ENCODE data around the gene KRTAP9-6. TPM values are rescaled to one million over a fixed set of nuclear protein-coding genes. Genes with fewer than 3 reads are reported as not detected.
"Not testable (repeated sequence)": the region's sequence is repeated elsewhere in the genome, so short reads cannot be mapped to it uniquely, and the experiment has no call there.

The KRTAP9-6 gene
- total RNA-seq, 1 experiment from 2014 or later, result not detected

GRCh38 chr17:41264599-41264998, 579 bp upstream of the KRTAP9-6 start:
- CTCF ChIA-PET, result no interaction called here
- intact Hi-C loops (cut with micrococcal nuclease; ENCODE audit: unreplicated experiment), result no loop called here

DNA sequence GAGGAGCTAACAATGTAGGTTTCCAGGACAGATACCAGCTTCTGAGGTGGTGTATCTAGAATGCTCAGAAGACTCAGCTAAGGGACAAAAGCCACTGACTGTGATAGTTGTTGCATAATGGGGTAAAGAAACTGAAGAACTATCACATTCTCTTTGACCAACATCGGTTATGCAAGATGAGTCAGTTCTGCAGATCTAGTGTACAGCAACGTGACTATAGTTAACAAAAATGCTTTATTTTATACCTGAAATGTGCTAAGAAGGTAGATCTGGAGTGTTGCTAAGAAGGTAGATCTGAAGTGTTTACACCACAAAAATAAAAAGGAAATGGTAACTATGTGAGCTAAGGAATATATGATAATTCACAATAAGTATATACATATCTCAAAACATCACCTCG, 2.5 kb downstream of the KRTAP9-6 start:
- BruUV-seq (replicated peaks), result no TSS peak
- H3K4me3 ChIP-seq (ENCODE audit: low read depth, low read length, poor library complexity, severe bottlenecking), result no peak overlapping the region
- DNase-seq (ENCODE audit: low spot score), result no peak
- no peaks in the 10 kb centered on the region for H3K9me3 ChIP-seq (ENCODE audit: low read depth, low read length, poor library complexity, severe bottlenecking)
- POLR2A ChIA-PET (ENCODE audit: low non-redundant PET), result no interaction called here
- no peaks in the 10 kb centered on the region for H3K27me3 ChIP-seq (replicated peaks; ENCODE audit: insufficient read depth, low read depth, low read length, poor library complexity)
- TF ChIP-seq CTCF (conservative IDR thresholded peaks at IDR 0.05; ENCODE audit: low read depth, low read length) (no peak), EZH2 (IDR thresholded peaks at IDR 0.05; ENCODE audit: borderline replicate concordance, low read depth, low read length, poor library complexity, severe bottlenecking) (no peak)
- no peaks in the 10 kb centered on the region for H3K4me1 ChIP-seq (ENCODE audit: insufficient read depth, low read length, poor library complexity, severe bottlenecking)
- H3K36me3 ChIP-seq (ENCODE audit: insufficient read depth, low read length, poor library complexity, severe bottlenecking), result no peaks in the 10 kb centered on the region
- intact Hi-C loops (cut with micrococcal nuclease; ENCODE audit: unreplicated experiment), result no loop called here
- H3K27ac ChIP-seq (ENCODE audit: low read depth, low read length, poor library complexity, severe bottlenecking), result no peak overlapping the region
- CTCF ChIA-PET, result no interaction called here

More at GRCh38 chr17:41264599-41264998, 579 bp upstream of the KRTAP9-6 start:
- H3K27ac ChIP-seq (ENCODE audit: low read depth, low read length, poor library complexity, severe bottlenecking), result no peak overlapping the region
- no peaks in the 10 kb centered on the region for H3K4me1 ChIP-seq (ENCODE audit: insufficient read depth, low read length, poor library complexity, severe bottlenecking)
- H3K36me3 ChIP-seq (ENCODE audit: insufficient read depth, low read length, poor library complexity, severe bottlenecking), result no peaks in the 10 kb centered on the region
- no peak for DNase-seq (ENCODE audit: low spot score)
- no peaks in the 10 kb centered on the region for H3K27me3 ChIP-seq (replicated peaks; ENCODE audit: insufficient read depth, low read depth, low read length, poor library complexity)
- no peak overlapping the region for H3K4me3 ChIP-seq (ENCODE audit: low read depth, low read length, poor library complexity, severe bottlenecking)
- TF ChIP-seq CTCF (conservative IDR thresholded peaks at IDR 0.05; ENCODE audit: low read depth, low read length) (no peak), EZH2 (IDR thresholded peaks at IDR 0.05; ENCODE audit: borderline replicate concordance, low read depth, low read length, poor library complexity, severe bottlenecking) (no peak)
- POLR2A ChIA-PET (ENCODE audit: low non-redundant PET), result no interaction called here
- no TSS peak for BruUV-seq (replicated peaks)
- no peaks in the 10 kb centered on the region for H3K9me3 ChIP-seq (ENCODE audit: low read depth, low read length, poor library complexity, severe bottlenecking)

- H3K4me1 ChIP-seq (ENCODE audit: insufficient read depth, low read length, poor library complexity, severe bottlenecking); CTCF ChIA-PET; intact Hi-C loops (cut with micrococcal nuclease; ENCODE audit: unreplicated experiment); POLR2A ChIA-PET (ENCODE audit: low non-redundant PET); H3K9me3 ChIP-seq (ENCODE audit: low read depth, low read length, poor library complexity, severe bottlenecking); BruUV-seq (replicated peaks); H3K4me3 ChIP-seq (ENCODE audit: low read depth, low read length, poor library complexity, severe bottlenecking); H3K27ac ChIP-seq (ENCODE audit: low read depth, low read length, poor library complexity, severe bottlenecking); H3K36me3 ChIP-seq (ENCODE audit: insufficient read depth, low read length, poor library complexity, severe bottlenecking); H3K27me3 ChIP-seq (replicated peaks; ENCODE audit: insufficient read depth, low read depth, low read length, poor library complexity); DNase-seq (ENCODE audit: low spot score): not testable (repeated sequence)
These were observed 6.1 kb downstream of the KRTAP9-6 start for GRCh38 chr17:41271323-41271722.

DNA sequence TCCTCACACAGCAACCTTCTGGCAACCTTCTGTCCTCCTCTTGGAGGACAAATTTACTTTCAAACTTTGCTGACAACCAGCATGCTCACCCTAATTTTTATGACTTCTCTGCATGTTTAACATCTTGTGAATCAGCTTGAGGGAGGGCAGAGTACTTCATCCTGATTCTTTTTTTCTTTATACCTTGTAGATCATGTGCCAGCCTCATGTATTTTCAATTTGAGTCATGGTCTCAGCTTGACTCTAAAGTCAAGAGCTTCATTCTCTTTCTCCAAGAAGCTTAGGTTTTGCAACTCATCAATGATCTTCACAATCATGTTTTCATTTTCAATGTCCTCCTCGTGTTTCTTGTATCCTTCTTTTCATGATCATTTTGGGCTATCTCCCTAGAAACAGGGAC, 6.7 kb downstream of the KRTAP9-6 start:
- intact Hi-C loops (cut with micrococcal nuclease; ENCODE audit: unreplicated experiment), result no loop called here
- Histone ChIP-seq H3K9me3 (ENCODE audit: low read depth, low read length, poor library complexity, severe bottlenecking) (no peaks in the 10 kb centered on the region), H3K36me3 (ENCODE audit: insufficient read depth, low read length, poor library complexity, severe bottlenecking) (no peaks in the 10 kb centered on the region), H3K27me3 (replicated peaks; ENCODE audit: insufficient read depth, low read depth, low read length, poor library complexity) (no peaks in the 10 kb centered on the region), H3K4me1 (ENCODE audit: insufficient read depth, low read length, poor library complexity, severe bottlenecking) (no peaks in the 10 kb centered on the region), H3K27ac (ENCODE audit: low read depth, low read length, poor library complexity, severe bottlenecking) (no peak overlapping the region), H3K4me3 (ENCODE audit: low read depth, low read length, poor library complexity, severe bottlenecking) (no peak overlapping the region)
- TF ChIP-seq CTCF (conservative IDR thresholded peaks at IDR 0.05; ENCODE audit: low read depth, low read length) (no peak), EZH2 (IDR thresholded peaks at IDR 0.05; ENCODE audit: borderline replicate concordance, low read depth, low read length, poor library complexity, severe bottlenecking) (no peak)
- no peak for DNase-seq (ENCODE audit: low spot score)
- ChIA-PET POLR2A (ENCODE audit: low non-redundant PET) (no interaction called here), CTCF (no interaction called here)
- BruUV-seq (replicated peaks), result no TSS peak

DNA sequence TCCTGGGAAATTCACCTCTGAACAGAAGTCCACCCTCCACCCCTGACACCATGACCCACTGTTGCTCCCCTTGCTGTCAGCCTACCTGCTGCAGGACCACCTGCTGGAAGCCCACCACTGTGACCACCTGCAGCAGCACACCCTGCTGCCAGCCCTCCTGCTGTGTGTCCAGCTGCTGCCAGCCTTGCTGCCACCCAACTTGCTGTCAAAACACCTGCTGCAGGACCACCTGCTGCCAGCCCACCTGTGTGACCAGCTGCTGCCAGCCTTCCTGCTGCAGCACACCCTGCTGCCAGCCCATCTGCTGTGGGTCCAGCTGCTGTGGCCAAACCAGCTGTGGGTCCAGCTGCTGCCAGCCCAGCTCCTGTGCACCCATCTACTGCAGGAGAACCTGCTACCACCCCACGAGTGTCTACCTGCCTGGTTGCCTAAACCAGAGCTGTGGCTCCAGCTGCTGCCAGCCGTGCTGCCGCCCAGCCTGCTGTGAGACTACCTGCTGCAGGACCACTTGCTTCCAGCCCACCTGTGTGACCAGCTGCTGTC, 10.5 kb downstream of the KRTAP9-6 start, which contains the start of gene KRTAP9-7:
Gene KRTAP9-7, plus strand, starts transcription at position 51 of the 543 bp plus-strand sequence. Its CDS starts 0 bp downstream, at position 51.
- intact Hi-C loops (cut with micrococcal nuclease; ENCODE audit: unreplicated experiment); H3K27ac ChIP-seq (ENCODE audit: low read depth, low read length, poor library complexity, severe bottlenecking); H3K36me3 ChIP-seq (ENCODE audit: insufficient read depth, low read length, poor library complexity, severe bottlenecking); POLR2A ChIA-PET (ENCODE audit: low non-redundant PET); H3K4me3 ChIP-seq (ENCODE audit: low read depth, low read length, poor library complexity, severe bottlenecking); BruUV-seq (replicated peaks); H3K27me3 ChIP-seq (replicated peaks; ENCODE audit: insufficient read depth, low read depth, low read length, poor library complexity); DNase-seq (ENCODE audit: low spot score); H3K4me1 ChIP-seq (ENCODE audit: insufficient read depth, low read length, poor library complexity, severe bottlenecking); H3K9me3 ChIP-seq (ENCODE audit: low read depth, low read length, poor library complexity, severe bottlenecking); CTCF ChIA-PET: not testable (repeated sequence)
